Neuronal stem cell (in vitro differentiated cells): ENCODE measurements around the gene TTLL8.

Experiments
- DNase-seq: peaks from one replicate; pipeline ENCODE4 v3.0.0-alpha.2; 2013; ENCODE audit warnings: low spot score
- H2AFZ ChIP-seq: one replicate; pipeline ENCODE4 v1.6.1; 2013; ENCODE audit warnings: mild to moderate bottlenecking, low read length, inconsistent platforms
- H2AK5ac ChIP-seq: 2 replicates; pipeline ENCODE4 v1.6.1; 2013; ENCODE audit warnings: low read depth, mild to moderate bottlenecking, inconsistent platforms, low read length, moderate library complexity, mixed read lengths
- H2BK120ac ChIP-seq: 2 replicates; pipeline ENCODE4 v1.6.1; 2013; ENCODE audit warnings: low read depth, mild to moderate bottlenecking, inconsistent platforms, low read length, moderate library complexity, mixed read lengths
- H2BK12ac ChIP-seq: one replicate; pipeline ENCODE4 v1.6.1; 2013; ENCODE audit warnings: low read length, inconsistent platforms
- H2BK15ac ChIP-seq: 2 replicates; pipeline ENCODE4 v1.6.1; 2013; ENCODE audit warnings: mild to moderate bottlenecking, low read length, inconsistent platforms, mixed read lengths
- H2BK5ac ChIP-seq: one replicate; pipeline ENCODE4 v1.6.1; 2013; ENCODE audit warnings: inconsistent platforms, mild to moderate bottlenecking, low read length, moderate library complexity
- H3K14ac ChIP-seq: one replicate; pipeline ENCODE4 v1.6.1; 2013; ENCODE audit warnings: low read length, inconsistent platforms
- H3K18ac ChIP-seq: 2 replicates; pipeline ENCODE4 v1.6.1; 2013; ENCODE audit warnings: low read length, inconsistent platforms
- H3K23ac ChIP-seq: 2 replicates; pipeline ENCODE4 v1.6.1; 2013; ENCODE audit warnings: low read depth, mild to moderate bottlenecking, mixed read lengths, low read length, inconsistent platforms; ENCODE audit not compliant: poor library complexity
- H3K27ac ChIP-seq: replicated peaks from 3 replicates; pipeline ENCODE4 v1.5.1; 2013; ENCODE audit warnings: low read length, inconsistent platforms
- H3K27me3 ChIP-seq, 3 experiments: 2 replicates each; pipeline ENCODE4 v1.6.1; 2013; ENCODE audit warnings: low read length in 3 of 3, mild to moderate bottlenecking in 2 of 3, inconsistent platforms in 1 of 3, low read depth in 1 of 3, mixed read lengths in 1 of 3, moderate library complexity in 1 of 3; ENCODE audit not compliant: control insufficient read depth in 3 of 3, insufficient read depth in 3 of 3
- H3K36me3 ChIP-seq, 2 donors: replicated peaks in 1 of 2; 2 replicates each; pipeline ENCODE4 v1.6.1; 2013; ENCODE audit warnings: low read length in 2 of 2; ENCODE audit not compliant: control insufficient read depth in 2 of 2, insufficient read depth in 2 of 2
- H3K4ac ChIP-seq: 2 replicates; pipeline ENCODE4 v1.6.1; 2013; ENCODE audit warnings: inconsistent platforms, mild to moderate bottlenecking, low read length, moderate library complexity
- H3K4me1 ChIP-seq, 2 donors: 1 replicate in 1 of 2; 2 replicates in 1 of 2; pipeline ENCODE4 v1.6.1; 2013; ENCODE audit warnings: low read length in 2 of 2, low read depth in 1 of 2; ENCODE audit not compliant: control insufficient read depth in 2 of 2, insufficient read depth in 1 of 2
- H3K4me2 ChIP-seq: one replicate; pipeline ENCODE4 v1.6.1; 2013; ENCODE audit warnings: mild to moderate bottlenecking, low read length, inconsistent platforms; ENCODE audit not compliant: insufficient read depth, poor library complexity, severe bottlenecking
- H3K4me3 ChIP-seq, 2 donors: 2 replicates each; pipeline ENCODE4 v1.5.1; 2013; ENCODE audit warnings: low read length in 2 of 2, mild to moderate bottlenecking in 2 of 2, inconsistent platforms in 1 of 2, moderate library complexity in 1 of 2
- H3K79me1 ChIP-seq: one replicate; pipeline ENCODE4 v1.6.1; 2013; ENCODE audit warnings: low read depth, mild to moderate bottlenecking, inconsistent platforms, low read length, moderate library complexity
- H3K9ac ChIP-seq: one replicate; pipeline ENCODE4 v1.6.1; 2013; ENCODE audit warnings: mild to moderate bottlenecking, low read depth, low read length, inconsistent platforms; ENCODE audit not compliant: poor library complexity
- H3K9me3 ChIP-seq, 2 donors: replicated peaks in 1 of 2; 2 replicates each; pipeline versions ENCODE3 to v1.6.1; 2013; ENCODE audit warnings: low read length in 2 of 2, mild to moderate bottlenecking in 2 of 2, inconsistent platforms in 1 of 2, low read depth in 1 of 2, mixed read lengths in 1 of 2, moderate library complexity in 1 of 2; ENCODE audit not compliant: control insufficient read depth in 2 of 2, insufficient read depth in 1 of 2
- H4K8ac ChIP-seq: one replicate; pipeline ENCODE4 v1.6.1; 2013; ENCODE audit warnings: low read depth, mild to moderate bottlenecking, inconsistent platforms, low read length, moderate library complexity
- H4K91ac ChIP-seq: one replicate; pipeline ENCODE4 v1.6.1; 2013; ENCODE audit warnings: low read length, low read depth, mild to moderate bottlenecking, inconsistent platforms; ENCODE audit not compliant: poor library complexity
- WGBS, 2 donors: extraction: QIAGEN DNeasy Blood & Tissue Kit; methylation state at CpG; one replicate each; pipeline ENCODE4 v1.1.7; 2013; ENCODE audit warnings: missing lambda C conversion rate in 2 of 2, mixed read lengths in 1 of 2; ENCODE audit not compliant: insufficient read length in 2 of 2, insufficient replicate concordance in 1 of 2; ENCODE audit errors: extremely low coverage in 2 of 2; 5-methylcytosine and 5-hydroxymethylcytosine counted together

Gene TTLL8

GRCh38 chr22:50001388-50002231 lies 56.5 kb downstream of the TTLL8 start:
- Histone ChIP-seq H2BK5ac (no peak overlapping the region), H3K23ac (peak overlapping the region; percentile 31), H3K27ac (no peak overlapping the region), H3K4me1 (peaks cover 0 to 20% of the 10 kb centered on the region in 2 donors), H2BK15ac (peak overlapping the region; percentile 92), H2AK5ac (peak overlapping the region; percentile 83), H4K91ac (no peak overlapping the region), H3K9ac (no peak overlapping the region), H2BK120ac (no peak overlapping the region), H3K4me3 (no peak overlapping the region), H3K14ac (no peak overlapping the region), H3K27me3 (peaks cover 3 to 72% (median 17%) of the 10 kb centered on the region in 3 experiments), H3K9me3 (peaks cover 0 to 3% of the 10 kb centered on the region in 2 donors), H4K8ac (peak overlapping the region; percentile 82), H3K4ac (no peak overlapping the region), H2BK12ac (peak overlapping the region; percentile 30), H3K4me2 (no peak overlapping the region), H3K36me3 (no peaks in the 10 kb centered on the region), H3K79me1 (no peaks in the 10 kb centered on the region), H3K18ac (peak overlapping the region; percentile 27), H2AFZ (peak overlapping the region; percentile 20)
- DNase-seq, result no peak
- no CpG with 5 or more reads among the region's 16 CpGs for WGBS, 2 donors

GRCh38 chr22:50000587-50001387 lies 57.3 kb downstream of the TTLL8 start:
- H4K8ac ChIP-seq, result peak overlapping the region; percentile 82
- no peaks in the 10 kb centered on the region for H3K79me1 ChIP-seq
- peak overlapping the region; percentile 92 for H2BK15ac ChIP-seq
- WGBS, 2 donors, result no CpG with 5 or more reads among the region's 32 CpGs
- peak overlapping the region in 1 of 2 donors; percentile 48 for H3K4me3 ChIP-seq
- no peaks in the 10 kb centered on the region for H3K36me3 ChIP-seq
- H4K91ac ChIP-seq, result no peak overlapping the region
- H2BK5ac ChIP-seq, result no peak overlapping the region
- no peak overlapping the region for H2AFZ ChIP-seq
- H3K23ac ChIP-seq, result peak overlapping the region; percentile 93
- peaks cover 0 to 20% of the 10 kb centered on the region in 2 donors for H3K4me1 ChIP-seq
- H3K9ac ChIP-seq, result peak overlapping the region; percentile 70
- H3K4me2 ChIP-seq, result no peak overlapping the region
- peak overlapping the region; percentile 84 for H2BK12ac ChIP-seq
- H3K9me3 ChIP-seq, result peaks cover 0 to 3% of the 10 kb centered on the region in 2 donors
- no peak for DNase-seq
- peak overlapping the region; percentile 84 for H3K4ac ChIP-seq
- peak overlapping the region; percentile 83 for H2AK5ac ChIP-seq
- H3K27ac ChIP-seq, result no peak overlapping the region
- H2BK120ac ChIP-seq, result no peak overlapping the region
- peak overlapping the region; percentile 92 for H3K18ac ChIP-seq
- peak overlapping the region; percentile 84 for H3K14ac ChIP-seq
- peaks cover 3 to 65% (median 17%) of the 10 kb centered on the region in 3 experiments for H3K27me3 ChIP-seq

GRCh38 chr22:49999946-50000586 lies 58.0 kb downstream of the TTLL8 start:
- H2AK5ac ChIP-seq, result peak overlapping the region; percentile 83

More at GRCh38 chr22:49999946-50000586, 58.0 kb downstream of the TTLL8 start:
- H3K4me1 ChIP-seq, result peaks cover 0 to 20% of the 10 kb centered on the region in 2 donors
- no peak overlapping the region for H2BK120ac ChIP-seq
- H3K36me3 ChIP-seq, result no peaks in the 10 kb centered on the region
- peak overlapping the region; percentile 84 for H3K14ac ChIP-seq
- peaks cover 0 to 3% of the 10 kb centered on the region in 2 donors for H3K9me3 ChIP-seq
- no peak overlapping the region for H3K4ac ChIP-seq
- peak overlapping the region; percentile 17 for H4K8ac ChIP-seq
- H3K27ac ChIP-seq, result no peak overlapping the region
- WGBS, 2 donors, result no CpG with 5 or more reads among the region's 41 CpGs
- DNase-seq, result no peak
- peaks cover 3 to 61% (median 17%) of the 10 kb centered on the region in 3 experiments for H3K27me3 ChIP-seq
- H3K4me3 ChIP-seq, result peak overlapping the region in 1 of 2 donors; percentile 79
- peak overlapping the region; percentile 63 for H3K9ac ChIP-seq
- H3K4me2 ChIP-seq, result peak overlapping the region; percentile 93
- peak overlapping the region; percentile 41 for H2BK12ac ChIP-seq
- H4K91ac ChIP-seq, result no peak overlapping the region
- peak overlapping the region; percentile 93 for H3K23ac ChIP-seq
- H2BK15ac ChIP-seq, result peak overlapping the region; percentile 92
- H3K79me1 ChIP-seq, result no peaks in the 10 kb centered on the region
- no peak overlapping the region for H2BK5ac ChIP-seq
- H2AFZ ChIP-seq, result peak overlapping the region; percentile 64
- peak overlapping the region; percentile 92 for H3K18ac ChIP-seq
